SK-N-SH (cell line): Measurements from ENCODE around the gene C1GALT1. TPM values are rescaled to one million over a fixed set of nuclear protein-coding genes. Genes with fewer than 3 reads are reported as not detected.

Source experiments
- CTCF ChIA-PET: fragments of 300-600, 350-600 bp; formaldehyde crosslinking; extraction: SDS; loops from one replicate; lab custom pipeline; 2021; lab: Yijun Ruan, JAX
- POLR2A ChIA-PET: fragments of 350-600 bp; sonication (Branson Sonifier 250); formaldehyde crosslinking; extraction: SDS; loops from one replicate; lab custom pipeline; 2020; ENCODE audit warnings: antibody characterized with exemption, inconsistent platforms; lab: Yijun Ruan, JAX
- DNase-seq: peaks from one replicate; pipeline ENCODE4 v3.0.0; 2012
- H2AFZ ChIP-seq: fragments of 200-600 bp; sonication (generic); 2 replicates; pipeline ENCODE4 v1.8.1; 2016; ENCODE audit warnings: antibody characterized with exemption, mild to moderate bottlenecking, low read depth
- H3F3A ChIP-seq: fragments of 200-600 bp; sonication (generic); replicated peaks from 2 replicates; pipeline ENCODE3; 2016; ENCODE audit warnings: antibody characterized with exemption, mild to moderate bottlenecking; ENCODE audit not compliant: insufficient read depth
- H3K27ac ChIP-seq, 2 experiments: fragments of 200-500 bp in 1 of 2; fragments of 200-600 bp in 1 of 2; sonication (Bioruptor generic) in 1 of 2; sonication (generic), shearing (Covaris generic) in 1 of 2; 2 replicates each; pipeline versions ENCODE4 v1.5.1 to v1.6.1; 2014 to 2016; ENCODE audit warnings: low read depth in 2 of 2, inconsistent platforms in 1 of 2, low read length in 1 of 2, mild to moderate bottlenecking in 1 of 2, mixed read lengths in 1 of 2
- H3K27me3 ChIP-seq: fragments of 200-600 bp; sonication (generic), shearing (Covaris generic); 2 replicates; pipeline ENCODE4 v1.6.1; 2016; ENCODE audit warnings: mixed run types; ENCODE audit not compliant: insufficient read depth
- H3K36me3 ChIP-seq, 2 experiments: fragments of 200-500 bp in 1 of 2; fragments of 200-600 bp in 1 of 2; sonication (Bioruptor generic) in 1 of 2; sonication (generic) in 1 of 2; replicated peaks in 1 of 2; 2 replicates each; pipeline versions ENCODE3 to v1.5.1; 2014 to 2016; ENCODE audit warnings: low read length in 1 of 2, mild to moderate bottlenecking in 1 of 2; ENCODE audit not compliant: insufficient read depth in 2 of 2, control insufficient read depth in 1 of 2
- H3K4me1 ChIP-seq, 2 experiments: fragments of 200-500 bp in 1 of 2; fragments of 200-600 bp in 1 of 2; sonication (Bioruptor generic) in 1 of 2; sonication (generic), shearing (Covaris generic) in 1 of 2; 2 replicates each; pipeline versions ENCODE4 v1.5.1 to v1.6.1; 2014 to 2016; ENCODE audit warnings: low read depth in 1 of 2, low read length in 1 of 2, mixed run types in 1 of 2; ENCODE audit not compliant: insufficient read depth in 2 of 2, control insufficient read depth in 1 of 2
- H3K4me2 ChIP-seq: fragments of 200-600 bp; sonication (generic), shearing (Covaris generic); 2 replicates; pipeline ENCODE4 v1.6.1; 2017; ENCODE audit warnings: mixed run types
- H3K4me3 ChIP-seq, 2 experiments: fragments of 200-500 bp in 1 of 2; fragments of 200-600 bp in 1 of 2; sonication (Bioruptor generic) in 1 of 2; sonication (generic), shearing (Covaris generic) in 1 of 2; 2 replicates each; pipeline versions ENCODE4 v1.5.1 to v1.8.1; 2014 to 2016; ENCODE audit warnings: low read depth in 2 of 2, inconsistent platforms in 1 of 2, low read length in 1 of 2, mild to moderate bottlenecking in 1 of 2, mixed read lengths in 1 of 2, moderate library complexity in 1 of 2
- H3K79me2 ChIP-seq: fragments of 200-600 bp; sonication (generic); 2 replicates; pipeline ENCODE4 v1.8.1; 2017; ENCODE audit warnings: mild to moderate bottlenecking; ENCODE audit not compliant: insufficient read depth
- H3K9ac ChIP-seq: fragments of 200-600 bp; sonication (generic); 2 replicates; pipeline ENCODE4 v1.6.1; 2017; ENCODE audit warnings: mixed run types
- H3K9me2 ChIP-seq: fragments of 200-600 bp; sonication (generic); 2 replicates; pipeline ENCODE4 v1.6.1; 2017; ENCODE audit warnings: mixed run types
- H3K9me3 ChIP-seq: fragments of 200-600 bp; sonication (generic); 2 replicates; pipeline ENCODE4 v1.6.1; 2017; ENCODE audit warnings: mixed run types, mild to moderate bottlenecking, moderate library complexity
- H4K20me1 ChIP-seq: fragments of 200-600 bp; sonication (generic); 2 replicates; pipeline ENCODE4 v1.6.1; 2017; ENCODE audit warnings: mild to moderate bottlenecking, mixed run types; ENCODE audit not compliant: insufficient read depth
- CHD2 ChIP-seq: fragments of 150-350 bp; IDR thresholded peaks from 2 replicates; pipeline ENCODE4 v1.6.1; 2018; ENCODE audit warnings: low read length; ENCODE audit not compliant: partially characterized antibody
- ELF1 ChIP-seq: IDR thresholded peaks from 2 replicates; pipeline ENCODE4 v1.4.0; 2012
- EZH2phosphoT487 ChIP-seq: fragments of 200-600 bp; sonication (generic); IDR thresholded peaks from 2 replicates; pipeline ENCODE4 v1.6.1; 2017; ENCODE audit warnings: low read depth, mixed run types, mild to moderate bottlenecking, antibody characterized with exemption, moderate library complexity, borderline replicate concordance
- FOSL2 ChIP-seq: IDR thresholded peaks from 2 replicates; pipeline ENCODE4 v1.4.0; 2012; ENCODE audit warnings: low read depth, mild to moderate bottlenecking, moderate library complexity, borderline replicate concordance
- GABPA ChIP-seq: IDR thresholded peaks from 2 replicates; pipeline ENCODE4 v1.4.0; 2012; ENCODE audit warnings: low read depth, mild to moderate bottlenecking
- NRF1 ChIP-seq: IDR thresholded peaks from 2 replicates; pipeline ENCODE4 v1.6.1; 2012; ENCODE audit warnings: low read depth, mild to moderate bottlenecking, low read length
- POLR2AphosphoS5 ChIP-seq: IDR thresholded peaks from 2 replicates; pipeline ENCODE4 v1.6.1; 2012; ENCODE audit warnings: low read depth, low read length
- RAD21 ChIP-seq: IDR thresholded peaks from 2 replicates; pipeline ENCODE4 v1.6.1; 2012; ENCODE audit warnings: mild to moderate bottlenecking, low read length
- RCOR1 ChIP-seq: fragments of 150-350 bp; IDR thresholded peaks from 2 replicates; pipeline ENCODE4 v1.6.1; 2017; ENCODE audit warnings: antibody characterized with exemption, low read length
- RFX5 ChIP-seq: IDR thresholded peaks from 2 replicates; pipeline ENCODE4 v1.6.1; 2012; ENCODE audit warnings: mild to moderate bottlenecking, improper control_type of control experiment, low read length
- RXRA ChIP-seq: IDR thresholded peaks from 2 replicates; pipeline ENCODE4 v1.4.0; 2012; ENCODE audit warnings: low read depth, mild to moderate bottlenecking, borderline replicate concordance
- SIN3A ChIP-seq: IDR thresholded peaks from 2 replicates; pipeline ENCODE4 v1.6.1; 2012; ENCODE audit warnings: low read depth, mild to moderate bottlenecking, low read length, moderate library complexity, borderline replicate concordance
- TCF12 ChIP-seq: IDR thresholded peaks from 2 replicates; pipeline ENCODE4 v1.4.0; 2012
- whole genome bisulfite sequencing: methylation state at CpG from one replicate; pipeline ENCODE4 v1.1.6; 2017; ENCODE audit warnings: low lambda C conversion rate; 5-methylcytosine and 5-hydroxymethylcytosine counted together
- polyA plus RNA-seq, 3 experiments: library from polyadenylated mRNA; depleted of rRNA; stranded (reverse); fragments of >200 nt; gene quantifications; 2 replicates each; pipeline ENCODE4 v1.2.3, GENCODE V29; 2012
- TF ChIP-seq, protein P1 (sequence below): IDR thresholded peaks from 2 replicates; pipeline ENCODE4 v1.4.0; 2012; ENCODE audit warnings: low read depth, borderline replicate concordance
- TF ChIP-seq, protein P2 (sequence below): IDR thresholded peaks from 2 replicates; pipeline ENCODE4 v1.4.0; 2012; ENCODE audit warnings: low read depth, borderline replicate concordance
- TF ChIP-seq, protein P3 (sequence below): fragments of 150-350 bp; IDR thresholded peaks from 2 replicates; pipeline ENCODE4 v1.6.1; 2017; ENCODE audit warnings: antibody characterized with exemption, low read length, low read depth, borderline replicate concordance
- TF ChIP-seq, protein P4 (sequence below): fragments of 200-600 bp; sonication (generic); IDR thresholded peaks from 2 replicates; pipeline ENCODE4 v1.6.1; 2017; ENCODE audit warnings: antibody characterized with exemption, mild to moderate bottlenecking, moderate library complexity

The C1GALT1 gene
- polyA plus RNA-seq, 1 of the 3 experiments (the other 2 are of a cell fraction) = 15.2 TPM

DNA sequence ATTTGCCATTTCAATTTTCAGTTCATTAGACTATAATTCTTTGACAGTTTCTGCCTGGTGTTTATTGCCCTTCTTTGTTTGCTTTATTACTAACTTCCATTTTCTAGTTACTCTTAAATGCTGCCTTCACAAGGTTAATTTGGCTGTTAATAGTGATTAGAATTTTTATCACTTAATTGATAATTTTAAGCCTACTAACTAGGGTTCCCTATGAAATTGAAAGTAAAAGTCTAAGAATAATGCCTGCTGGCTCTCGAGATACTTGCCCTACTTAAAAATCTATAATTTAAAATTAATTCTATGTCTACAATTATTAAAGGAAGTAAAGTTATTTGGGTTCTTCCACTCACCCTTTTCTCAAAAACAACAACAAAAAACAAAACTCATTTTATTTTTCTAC lies 65.3 kb downstream of the C1GALT1 start:
- Histone ChIP-seq H3K4me3 (no peak overlapping the region), H2AFZ (no peak overlapping the region), H3K27me3 (no peaks in the 10 kb centered on the region), H4K20me1 (no peaks in the 10 kb centered on the region), H3K36me3 (peaks cover 7 to 28% of the 10 kb centered on the region in 2 experiments), H3K9me3 (no peaks in the 10 kb centered on the region), H3K9me2 (no peaks in the 10 kb centered on the region), H3K79me2 (no peaks in the 10 kb centered on the region), H3K4me2 (no peak overlapping the region; the same call in 1 of the 2 replicates), H3K27ac (no peak overlapping the region), H3K9ac (no peak overlapping the region), H3K4me1 (peaks cover 0 to 8% of the 10 kb centered on the region in 2 experiments; a peak in 2 of 4 replicates), H3F3A (no peaks in the 10 kb centered on the region)
- TF ChIP-seq, protein P1, sequence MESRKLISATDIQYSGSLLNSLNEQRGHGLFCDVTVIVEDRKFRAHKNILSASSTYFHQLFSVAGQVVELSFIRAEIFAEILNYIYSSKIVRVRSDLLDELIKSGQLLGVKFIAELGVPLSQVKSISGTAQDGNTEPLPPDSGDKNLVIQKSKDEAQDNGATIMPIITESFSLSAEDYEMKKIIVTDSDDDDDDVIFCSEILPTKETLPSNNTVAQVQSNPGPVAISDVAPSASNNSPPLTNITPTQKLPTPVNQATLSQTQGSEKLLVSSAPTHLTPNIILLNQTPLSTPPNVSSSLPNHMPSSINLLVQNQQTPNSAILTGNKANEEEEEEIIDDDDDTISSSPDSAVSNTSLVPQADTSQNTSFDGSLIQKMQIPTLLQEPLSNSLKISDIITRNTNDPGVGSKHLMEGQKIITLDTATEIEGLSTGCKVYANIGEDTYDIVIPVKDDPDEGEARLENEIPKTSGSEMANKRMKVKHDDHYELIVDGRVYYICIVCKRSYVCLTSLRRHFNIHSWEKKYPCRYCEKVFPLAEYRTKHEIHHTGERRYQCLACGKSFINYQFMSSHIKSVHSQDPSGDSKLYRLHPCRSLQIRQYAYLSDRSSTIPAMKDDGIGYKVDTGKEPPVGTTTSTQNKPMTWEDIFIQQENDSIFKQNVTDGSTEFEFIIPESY = no peak
- no peak for TF ChIP-seq GABPA
- TF ChIP-seq CHD2 = no peak
- TF ChIP-seq RCOR1 = no peak
- no peak for TF ChIP-seq EZH2phosphoT487
- TF ChIP-seq POLR2AphosphoS5 = no peak
- TF ChIP-seq, protein P2, sequence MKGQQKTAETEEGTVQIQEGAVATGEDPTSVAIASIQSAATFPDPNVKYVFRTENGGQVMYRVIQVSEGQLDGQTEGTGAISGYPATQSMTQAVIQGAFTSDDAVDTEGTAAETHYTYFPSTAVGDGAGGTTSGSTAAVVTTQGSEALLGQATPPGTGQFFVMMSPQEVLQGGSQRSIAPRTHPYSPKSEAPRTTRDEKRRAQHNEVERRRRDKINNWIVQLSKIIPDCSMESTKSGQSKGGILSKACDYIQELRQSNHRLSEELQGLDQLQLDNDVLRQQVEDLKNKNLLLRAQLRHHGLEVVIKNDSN = no peak
- TF ChIP-seq FOSL2 = no peak
- TF ChIP-seq, protein P3, sequence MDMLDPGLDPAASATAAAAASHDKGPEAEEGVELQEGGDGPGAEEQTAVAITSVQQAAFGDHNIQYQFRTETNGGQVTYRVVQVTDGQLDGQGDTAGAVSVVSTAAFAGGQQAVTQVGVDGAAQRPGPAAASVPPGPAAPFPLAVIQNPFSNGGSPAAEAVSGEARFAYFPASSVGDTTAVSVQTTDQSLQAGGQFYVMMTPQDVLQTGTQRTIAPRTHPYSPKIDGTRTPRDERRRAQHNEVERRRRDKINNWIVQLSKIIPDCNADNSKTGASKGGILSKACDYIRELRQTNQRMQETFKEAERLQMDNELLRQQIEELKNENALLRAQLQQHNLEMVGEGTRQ = no peak
- TF ChIP-seq ELF1 = no peak
- TF ChIP-seq, protein P4, sequence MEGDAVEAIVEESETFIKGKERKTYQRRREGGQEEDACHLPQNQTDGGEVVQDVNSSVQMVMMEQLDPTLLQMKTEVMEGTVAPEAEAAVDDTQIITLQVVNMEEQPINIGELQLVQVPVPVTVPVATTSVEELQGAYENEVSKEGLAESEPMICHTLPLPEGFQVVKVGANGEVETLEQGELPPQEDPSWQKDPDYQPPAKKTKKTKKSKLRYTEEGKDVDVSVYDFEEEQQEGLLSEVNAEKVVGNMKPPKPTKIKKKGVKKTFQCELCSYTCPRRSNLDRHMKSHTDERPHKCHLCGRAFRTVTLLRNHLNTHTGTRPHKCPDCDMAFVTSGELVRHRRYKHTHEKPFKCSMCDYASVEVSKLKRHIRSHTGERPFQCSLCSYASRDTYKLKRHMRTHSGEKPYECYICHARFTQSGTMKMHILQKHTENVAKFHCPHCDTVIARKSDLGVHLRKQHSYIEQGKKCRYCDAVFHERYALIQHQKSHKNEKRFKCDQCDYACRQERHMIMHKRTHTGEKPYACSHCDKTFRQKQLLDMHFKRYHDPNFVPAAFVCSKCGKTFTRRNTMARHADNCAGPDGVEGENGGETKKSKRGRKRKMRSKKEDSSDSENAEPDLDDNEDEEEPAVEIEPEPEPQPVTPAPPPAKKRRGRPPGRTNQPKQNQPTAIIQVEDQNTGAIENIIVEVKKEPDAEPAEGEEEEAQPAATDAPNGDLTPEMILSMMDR = no peak
- no peak for TF ChIP-seq TCF12
- TF ChIP-seq RFX5 = no peak
- no peak for TF ChIP-seq RAD21
- no peak for TF ChIP-seq SIN3A
- no peak for TF ChIP-seq NRF1
- no peak for TF ChIP-seq RXRA
- ChIA-PET CTCF (no interaction called here), POLR2A (no interaction called here)
- 95% methylated on average over 1 of the region's 1 CpG for WGBS
- DNase-seq = no peak
